Pancreas (tissue), 10 donors: ENCODE measurements around the gene CLDN5. TPM values are rescaled to one million over a fixed set of nuclear protein-coding genes. Genes with fewer than 3 reads are reported as not detected.
A peak's percentile ranks its signal among the peaks of the same experiment; 100 is the strongest.

Experiments
- ATAC-seq, 4 donors: fragments of 200-7000 bp; cut with Tn5 transposase; one replicate each; pipeline versions ENCODE4 v1.8.0 to v1.9.1; 2020; ENCODE audit warnings: mild to moderate bottlenecking in 4 of 4, moderate library complexity in 4 of 4
- DNase-seq, 6 donors: peaks; one replicate each; pipeline ENCODE4 v3.0.0-alpha.2; 2020
- FAIRE-seq: peaks from 2 replicates; lab custom pipeline; 2012; peaks lifted over from hg19 to GRCh38; lab: Jason Lieb, UNC
- H3K27ac ChIP-seq, 4 donors: fragments of 200-600 bp; sonication (generic); 1 replicate in 3 of 4; 2 replicates in 1 of 4; pipeline versions ENCODE4 v1.5.0 to v1.8.0; 2020
- H3K27me3 ChIP-seq, 4 donors: fragments of 200-600 bp; one replicate each; pipeline ENCODE4 v1.8.0; 2021
- H3K36me3 ChIP-seq, 3 donors: fragments of 200-600 bp; sonication (generic) in 1 of 3; one replicate each; pipeline versions ENCODE4 v1.5.0 to v1.8.0; 2020 to 2021
- H3K4me1 ChIP-seq, 3 donors: fragments of 200-600 bp; one replicate each; pipeline ENCODE4 v1.8.0; 2021
- H3K4me3 ChIP-seq, 4 donors: fragments of 200-600 bp; sonication (generic) in 2 of 4; one replicate each; pipeline versions ENCODE4 v1.5.0 to v1.8.0; 2020 to 2021
- H3K9me3 ChIP-seq, 4 donors: fragments of 200-600 bp; one replicate each; pipeline ENCODE4 v1.8.0; 2021
- WGBS, 2 donors: extraction: QIAGEN DNeasy Blood & Tissue Kit; methylation state at CpG; one replicate each; pipeline ENCODE4 v1.1.7; 2013; 5-methylcytosine and 5-hydroxymethylcytosine counted together
- intact Hi-C, 3 donors: fragments of 100-400 bp; cut with DNase I; formaldehyde crosslinking; loops; one replicate each; pipeline versions ENCODE4 v1.11.1 to v1.14.2; 2022
- polyA plus RNA-seq, 2 donors: library from polyadenylated mRNA; stranded (reverse); fragments of 200-250 nt; gene quantifications; one replicate each; pipeline ENCODE4 v1.2.3, GENCODE V29; 2013
- total RNA-seq, 6 donors: library from RNA; stranded (reverse); fragmentation: NEBNext Ultra II Directional in 4 of 6; extraction: Animal tissue kit (Norgen Biotek cat#: 25700) in 4 of 6; gene quantifications; one replicate each; pipeline versions ENCODE4 v1.2.1 to v1.2.4, GENCODE V29; 2021 to 2023
- TF ChIP-seq, protein P1 (sequence below), 4 donors: fragments of 200-600 bp; sonication (generic) in 3 of 4; IDR thresholded peaks; one replicate each; pipeline versions ENCODE4 v1.5.0 to v1.8.0; 2021; ENCODE audit warnings: antibody characterized with exemption in 4 of 4
- donor health status: healthy with polysubstance abuse.
- donor health status: DM: no; HTN: no; CAD: no; lungs with moderate emphysema.
- donor health status: DM: no; HTN: no; CAD: no.
- donor health status: control.
- donor health status: control.
- donor health status: Bipolar disorder and iron deficiency.
- donor health status: DM: yes; HTN: yes; CAD: no.
- donor health status: DM: no; HTN: no; CAD: no.
- donor health status: DM: no; HTN: no; CAD: no.
- donor health status: DM: yes; HTN: yes; CAD: no.

The CLDN5 gene
- total and polyA plus RNA-seq, 8 donors: 3.5 to 47.3 (median 7.1) TPM

DNA sequence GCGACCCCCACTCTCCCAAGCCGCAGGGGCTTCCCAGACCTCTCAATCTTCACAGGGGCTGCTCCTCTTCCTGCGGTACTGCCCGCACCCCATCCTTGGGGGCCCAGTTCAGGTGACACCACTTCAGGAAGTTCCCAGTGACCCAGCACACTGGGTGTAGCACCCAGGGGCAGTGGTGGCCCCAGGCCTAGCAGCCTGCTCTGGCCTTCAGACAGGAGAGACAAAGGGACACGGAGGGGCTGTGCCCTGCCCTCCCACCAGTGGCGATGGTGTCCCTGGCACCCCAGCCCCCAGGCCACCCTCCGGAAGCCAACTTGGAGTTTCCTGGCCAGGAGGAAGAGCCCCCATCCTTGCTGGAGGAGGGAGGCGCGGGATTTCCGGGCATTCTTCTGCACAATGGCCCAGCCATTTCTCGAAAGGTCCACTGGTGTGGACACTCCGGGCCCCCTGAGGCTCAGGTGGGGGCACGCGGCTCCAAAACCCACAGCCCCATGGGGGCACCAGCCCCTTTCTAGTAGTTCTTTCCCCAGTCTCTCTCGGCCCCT is 978 bp upstream of the CLDN5 start:
- FAIRE-seq: no peak
- Histone ChIP-seq H3K9me3 (no peaks in the 10 kb centered on the region), H3K36me3 (no peaks in the 10 kb centered on the region), H3K4me3 (no peak overlapping the region), H3K27ac (no peak overlapping the region), H3K27me3 (peaks cover 0 to 10% (median 4%) of the 10 kb centered on the region in 4 donors), H3K4me1 (peaks cover 0 to 2% (median 0%) of the 10 kb centered on the region in 3 donors)
- intact Hi-C loops: no loop called here
- no peak for ATAC-seq
- DNase-seq: no peak
- WGBS, 2 donors: 66 to 77% methylated on average over 15 of the region's 15 CpGs
- TF ChIP-seq, protein P1, sequence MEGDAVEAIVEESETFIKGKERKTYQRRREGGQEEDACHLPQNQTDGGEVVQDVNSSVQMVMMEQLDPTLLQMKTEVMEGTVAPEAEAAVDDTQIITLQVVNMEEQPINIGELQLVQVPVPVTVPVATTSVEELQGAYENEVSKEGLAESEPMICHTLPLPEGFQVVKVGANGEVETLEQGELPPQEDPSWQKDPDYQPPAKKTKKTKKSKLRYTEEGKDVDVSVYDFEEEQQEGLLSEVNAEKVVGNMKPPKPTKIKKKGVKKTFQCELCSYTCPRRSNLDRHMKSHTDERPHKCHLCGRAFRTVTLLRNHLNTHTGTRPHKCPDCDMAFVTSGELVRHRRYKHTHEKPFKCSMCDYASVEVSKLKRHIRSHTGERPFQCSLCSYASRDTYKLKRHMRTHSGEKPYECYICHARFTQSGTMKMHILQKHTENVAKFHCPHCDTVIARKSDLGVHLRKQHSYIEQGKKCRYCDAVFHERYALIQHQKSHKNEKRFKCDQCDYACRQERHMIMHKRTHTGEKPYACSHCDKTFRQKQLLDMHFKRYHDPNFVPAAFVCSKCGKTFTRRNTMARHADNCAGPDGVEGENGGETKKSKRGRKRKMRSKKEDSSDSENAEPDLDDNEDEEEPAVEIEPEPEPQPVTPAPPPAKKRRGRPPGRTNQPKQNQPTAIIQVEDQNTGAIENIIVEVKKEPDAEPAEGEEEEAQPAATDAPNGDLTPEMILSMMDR (IDR thresholded peaks at IDR 0.05): no peak

GRCh38 chr22:19523240-19524169 is 705 bp downstream of the CLDN5 start:
- peaks cover 0 to 10% (median 4%) of the 10 kb centered on the region in 4 donors for H3K27me3 ChIP-seq
- peak overlapping the region in 2 of 4 donors; percentile 13 to 36 for H3K4me3 ChIP-seq
- no peaks in the 10 kb centered on the region for H3K36me3 ChIP-seq
- 2% methylated on average over 96 to 99 of the region's 99 CpGs for WGBS, 2 donors
- TF ChIP-seq, protein P1 (IDR thresholded peaks at IDR 0.05): no peak
- no peak overlapping the region for H3K27ac ChIP-seq
- FAIRE-seq (no peak), DNase-seq (peak in 1 of 6 donors; percentile 59), ATAC-seq (peak in 3 of 4 donors; percentile 32 to 46 (median 38))
- intact Hi-C loops: no loop called here
- H3K9me3 ChIP-seq: no peaks in the 10 kb centered on the region
- H3K4me1 ChIP-seq: peaks cover 0 to 2% (median 0%) of the 10 kb centered on the region in 3 donors

DNA sequence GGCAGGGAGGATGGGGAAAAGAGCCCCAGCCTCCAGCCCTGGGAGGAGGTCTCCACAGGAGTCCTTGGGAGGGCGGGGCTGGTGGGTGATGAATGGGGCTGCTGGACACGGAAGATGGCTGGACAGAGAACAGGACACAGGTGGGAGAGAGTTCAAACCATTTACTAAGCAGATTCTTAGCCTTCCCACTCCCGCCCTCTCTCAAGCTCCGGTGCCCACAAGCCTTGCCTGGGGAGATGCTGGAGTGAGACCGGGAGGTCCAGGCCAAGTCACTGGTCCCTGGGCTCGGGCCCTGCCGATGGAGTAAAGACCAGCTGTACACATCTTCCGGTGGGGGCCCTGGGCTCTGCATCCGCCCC is 1.4 kb downstream of the CLDN5 start:
- no peaks in the 10 kb centered on the region for H3K36me3 ChIP-seq
- intact Hi-C loops: no loop called here
- ATAC-seq: no peak
- H3K4me3 ChIP-seq: peak overlapping the region in 2 of 4 donors; percentile 11 to 36
- no peak overlapping the region for H3K27ac ChIP-seq
- no peak for FAIRE-seq
- no peak for DNase-seq
- peaks cover 0 to 2% (median 0%) of the 10 kb centered on the region in 3 donors for H3K4me1 ChIP-seq
- H3K9me3 ChIP-seq: no peaks in the 10 kb centered on the region
- TF ChIP-seq, protein P1 (IDR thresholded peaks at IDR 0.05): no peak
- WGBS, 2 donors: 26% methylated on average over 8 to 9 of the region's 9 CpGs
- peaks cover 0 to 10% (median 4%) of the 10 kb centered on the region in 4 donors for H3K27me3 ChIP-seq

GRCh38 chr22:19522190-19522880 is 1.9 kb downstream of the CLDN5 start:
- Histone ChIP-seq H3K4me1 (peaks cover 0 to 2% (median 0%) of the 10 kb centered on the region in 3 donors), H3K27me3 (peaks cover 0 to 10% (median 4%) of the 10 kb centered on the region in 4 donors), H3K27ac (no peak overlapping the region), H3K4me3 (peak overlapping the region in 2 of 4 donors; percentile 11 to 36), H3K36me3 (no peaks in the 10 kb centered on the region), H3K9me3 (no peaks in the 10 kb centered on the region)
- TF ChIP-seq, protein P1 (IDR thresholded peaks at IDR 0.05): no peak
- DNase-seq: no peak
- no peak for FAIRE-seq
- WGBS, 2 donors: 59 to 65% methylated on average over 16 of the region's 16 CpGs
- intact Hi-C loops: no loop called here
- ATAC-seq: no peak
